ENCODE results near the gene N4BP2L2.

GRCh38 chr13:32542221-32542620 lies 3.6 kb upstream of the N4BP2L2 start:
- TF ChIP-seq CTCF (IDR thresholded peaks at IDR 0.05; ENCODE audit: borderline replicate concordance, extremely low read depth, low read length, poor library complexity, severe bottlenecking) = no peak
- no peak for TF ChIP-seq EZH2 (IDR thresholded peaks at IDR 0.05; ENCODE audit: borderline replicate concordance, low read depth, low read length, severe bottlenecking)
